DMS 273 (cell line): ENCODE data around the gene BEX2.

Experiments used
- DNase-seq: peaks from one replicate; lab custom pipeline; 2025; ENCODE audit not compliant: unreplicated experiment; lab: John Stamatoyannopoulos, UW

The BEX2 gene

GRCh38 chrX:103274284-103274683 lies 36.5 kb downstream of the BEX2 start:
- DNase-seq, result no peak
